ENCODE results near the gene HLA-DMA. TPM values are rescaled to one million over a fixed set of nuclear protein-coding genes. Genes with fewer than 3 reads are reported as not detected.

HLA-DMA gene
- total and polyA plus RNA-seq, 2 of the 13 experiments (the other 11 are each of a cell fraction or from before 2014, with no cell fraction given) = 0.70 to 0.71 TPM

DNA sequence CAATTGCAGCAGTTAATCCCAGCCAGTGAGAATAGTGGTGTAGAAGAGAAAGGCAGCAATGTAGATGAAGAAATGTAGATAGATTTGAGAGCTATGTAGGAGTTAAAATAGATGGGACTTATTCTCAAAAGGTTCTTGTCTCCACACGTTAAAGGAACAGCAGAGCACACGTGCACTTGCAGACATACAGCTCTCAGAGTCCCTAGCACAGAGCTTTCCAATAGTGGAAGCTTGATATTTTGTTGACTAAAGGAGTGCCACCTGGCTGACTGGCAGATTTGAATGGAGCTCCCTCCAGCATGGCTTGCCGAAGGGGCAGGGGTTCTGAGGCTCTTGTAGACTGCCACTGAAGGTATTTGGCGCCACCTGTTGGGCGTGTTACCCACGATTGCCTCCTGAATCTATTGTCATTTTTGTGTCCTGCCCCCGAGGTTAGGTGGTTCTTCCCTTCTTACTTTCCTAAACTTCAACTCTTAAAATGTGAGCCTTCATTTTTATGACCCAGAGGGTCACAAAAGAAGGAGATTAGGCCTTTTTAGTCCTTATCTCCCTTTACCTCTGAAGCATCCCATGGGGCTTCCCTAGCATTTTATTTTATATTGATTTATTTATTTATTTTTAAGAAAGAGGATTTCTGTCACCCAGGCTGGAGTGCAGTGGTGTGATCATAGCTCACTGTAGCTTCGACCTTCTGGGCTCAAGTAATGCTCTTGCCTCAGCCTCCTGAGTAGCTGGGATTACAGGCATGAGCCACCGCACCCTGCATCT is 31.9 kb upstream of the HLA-DMA start (continued):
- TF ChIP-seq, protein P1, sequence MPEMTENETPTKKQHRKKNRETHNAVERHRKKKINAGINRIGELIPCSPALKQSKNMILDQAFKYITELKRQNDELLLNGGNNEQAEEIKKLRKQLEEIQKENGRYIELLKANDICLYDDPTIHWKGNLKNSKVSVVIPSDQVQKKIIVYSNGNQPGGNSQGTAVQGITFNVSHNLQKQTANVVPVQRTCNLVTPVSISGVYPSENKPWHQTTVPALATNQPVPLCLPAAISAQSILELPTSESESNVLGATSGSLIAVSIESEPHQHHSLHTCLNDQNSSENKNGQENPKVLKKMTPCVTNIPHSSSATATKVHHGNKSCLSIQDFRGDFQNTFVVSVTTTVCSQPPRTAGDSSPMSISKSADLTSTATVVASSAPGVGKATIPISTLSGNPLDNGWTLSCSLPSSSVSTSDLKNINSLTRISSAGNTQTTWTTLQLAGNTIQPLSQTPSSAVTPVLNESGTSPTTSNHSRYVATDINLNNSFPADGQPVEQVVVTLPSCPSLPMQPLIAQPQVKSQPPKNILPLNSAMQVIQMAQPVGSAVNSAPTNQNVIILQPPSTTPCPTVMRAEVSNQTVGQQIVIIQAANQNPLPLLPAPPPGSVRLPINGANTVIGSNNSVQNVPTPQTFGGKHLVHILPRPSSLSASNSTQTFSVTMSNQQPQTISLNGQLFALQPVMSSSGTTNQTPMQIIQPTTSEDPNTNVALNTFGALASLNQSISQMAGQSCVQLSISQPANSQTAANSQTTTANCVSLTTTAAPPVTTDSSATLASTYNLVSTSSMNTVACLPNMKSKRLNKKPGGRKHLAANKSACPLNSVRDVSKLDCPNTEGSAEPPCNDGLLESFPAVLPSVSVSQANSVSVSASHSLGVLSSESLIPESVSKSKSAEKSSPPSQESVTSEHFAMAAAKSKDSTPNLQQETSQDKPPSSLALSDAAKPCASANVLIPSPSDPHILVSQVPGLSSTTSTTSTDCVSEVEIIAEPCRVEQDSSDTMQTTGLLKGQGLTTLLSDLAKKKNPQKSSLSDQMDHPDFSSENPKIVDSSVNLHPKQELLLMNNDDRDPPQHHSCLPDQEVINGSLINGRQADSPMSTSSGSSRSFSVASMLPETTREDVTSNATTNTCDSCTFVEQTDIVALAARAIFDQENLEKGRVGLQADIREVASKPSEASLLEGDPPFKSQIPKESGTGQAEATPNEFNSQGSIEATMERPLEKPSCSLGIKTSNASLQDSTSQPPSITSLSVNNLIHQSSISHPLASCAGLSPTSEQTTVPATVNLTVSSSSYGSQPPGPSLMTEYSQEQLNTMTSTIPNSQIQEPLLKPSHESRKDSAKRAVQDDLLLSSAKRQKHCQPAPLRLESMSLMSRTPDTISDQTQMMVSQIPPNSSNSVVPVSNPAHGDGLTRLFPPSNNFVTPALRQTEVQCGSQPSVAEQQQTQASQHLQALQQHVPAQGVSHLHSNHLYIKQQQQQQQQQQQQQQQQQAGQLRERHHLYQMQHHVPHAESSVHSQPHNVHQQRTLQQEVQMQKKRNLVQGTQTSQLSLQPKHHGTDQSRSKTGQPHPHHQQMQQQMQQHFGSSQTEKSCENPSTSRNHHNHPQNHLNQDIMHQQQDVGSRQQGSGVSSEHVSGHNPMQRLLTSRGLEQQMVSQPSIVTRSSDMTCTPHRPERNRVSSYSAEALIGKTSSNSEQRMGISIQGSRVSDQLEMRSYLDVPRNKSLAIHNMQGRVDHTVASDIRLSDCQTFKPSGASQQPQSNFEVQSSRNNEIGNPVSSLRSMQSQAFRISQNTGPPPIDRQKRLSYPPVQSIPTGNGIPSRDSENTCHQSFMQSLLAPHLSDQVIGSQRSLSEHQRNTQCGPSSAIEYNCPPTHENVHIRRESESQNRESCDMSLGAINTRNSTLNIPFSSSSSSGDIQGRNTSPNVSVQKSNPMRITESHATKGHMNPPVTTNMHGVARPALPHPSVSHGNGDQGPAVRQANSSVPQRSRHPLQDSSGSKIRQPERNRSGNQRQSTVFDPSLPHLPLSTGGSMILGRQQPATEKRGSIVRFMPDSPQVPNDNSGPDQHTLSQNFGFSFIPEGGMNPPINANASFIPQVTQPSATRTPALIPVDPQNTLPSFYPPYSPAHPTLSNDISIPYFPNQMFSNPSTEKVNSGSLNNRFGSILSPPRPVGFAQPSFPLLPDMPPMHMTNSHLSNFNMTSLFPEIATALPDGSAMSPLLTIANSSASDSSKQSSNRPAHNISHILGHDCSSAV (CRISPR knock-in tag; IDR thresholded peaks at IDR 0.05; ENCODE audit: borderline replicate concordance) = no peak
- no peak for TF ChIP-seq SMARCC2 (IDR thresholded peaks at IDR 0.05)
